Thyroid gland (tissue), 4 donors: Measurements from ENCODE around the gene ADPRHL1.

ENCODE experiments used
- POLR2A ChIP-seq, 2 donors: fragments of 450-650 bp; IDR thresholded peaks; one replicate each; pipeline ENCODE4 v1.6.1; 2017; ENCODE audit warnings: antibody characterized with exemption in 2 of 2, mild to moderate bottlenecking in 2 of 2, moderate library complexity in 1 of 2
- TF ChIP-seq, protein P1 (sequence below), 6 experiments: fragments of 200-600 bp in 3 of 6; fragments of 450-650 bp in 3 of 6; sonication (generic) in 3 of 6; IDR thresholded peaks; one replicate each; pipeline ENCODE4 v1.5.1; 2016 to 2019; ENCODE audit warnings: antibody characterized with exemption in 6 of 6, mild to moderate bottlenecking in 2 of 6, inconsistent platforms in 1 of 6, moderate library complexity in 1 of 6

- TF ChIP-seq, protein P1, sequence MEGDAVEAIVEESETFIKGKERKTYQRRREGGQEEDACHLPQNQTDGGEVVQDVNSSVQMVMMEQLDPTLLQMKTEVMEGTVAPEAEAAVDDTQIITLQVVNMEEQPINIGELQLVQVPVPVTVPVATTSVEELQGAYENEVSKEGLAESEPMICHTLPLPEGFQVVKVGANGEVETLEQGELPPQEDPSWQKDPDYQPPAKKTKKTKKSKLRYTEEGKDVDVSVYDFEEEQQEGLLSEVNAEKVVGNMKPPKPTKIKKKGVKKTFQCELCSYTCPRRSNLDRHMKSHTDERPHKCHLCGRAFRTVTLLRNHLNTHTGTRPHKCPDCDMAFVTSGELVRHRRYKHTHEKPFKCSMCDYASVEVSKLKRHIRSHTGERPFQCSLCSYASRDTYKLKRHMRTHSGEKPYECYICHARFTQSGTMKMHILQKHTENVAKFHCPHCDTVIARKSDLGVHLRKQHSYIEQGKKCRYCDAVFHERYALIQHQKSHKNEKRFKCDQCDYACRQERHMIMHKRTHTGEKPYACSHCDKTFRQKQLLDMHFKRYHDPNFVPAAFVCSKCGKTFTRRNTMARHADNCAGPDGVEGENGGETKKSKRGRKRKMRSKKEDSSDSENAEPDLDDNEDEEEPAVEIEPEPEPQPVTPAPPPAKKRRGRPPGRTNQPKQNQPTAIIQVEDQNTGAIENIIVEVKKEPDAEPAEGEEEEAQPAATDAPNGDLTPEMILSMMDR (IDR thresholded peaks at IDR 0.05): no peak
- TF ChIP-seq POLR2A (IDR thresholded peaks at IDR 0.05): no peak
Measured at GRCh38 chr13:113407531-113408393, 45.5 kb downstream of the ADPRHL1 start.
